Keratinocyte (primary cell): Measurements from ENCODE around the gene NOP9. TPM values are rescaled to one million over a fixed set of nuclear protein-coding genes. Genes with fewer than 3 reads are reported as not detected.

Experiments
- DNase-seq: peaks from one replicate; pipeline ENCODE4 v3.0.0-alpha.2; 2011; ENCODE audit warnings: low read depth, missing footprints, low spot score
- FAIRE-seq: peaks from 2 replicates; lab custom pipeline; 2011; peaks lifted over from hg19 to GRCh38; lab: Jason Lieb, UNC
- H2AFZ ChIP-seq: 2 replicates; pipeline ENCODE4 v1.6.0; 2012; ENCODE audit warnings: low read length, control low read depth, inconsistent platforms; ENCODE audit not compliant: control insufficient read depth
- H3K27ac ChIP-seq: 2 replicates; pipeline ENCODE4 v1.5.1; 2011; ENCODE audit warnings: low read length; ENCODE audit not compliant: control insufficient read depth, insufficient read depth
- H3K27me3 ChIP-seq: 3 replicates; pipeline ENCODE4 v1.6.0; 2011; ENCODE audit warnings: low read length; ENCODE audit not compliant: control insufficient read depth, insufficient read depth; ENCODE audit errors: extremely low read depth
- H3K36me3 ChIP-seq, 2 experiments: 2 replicates in 1 of 2; 3 replicates in 1 of 2; pipeline ENCODE4 v1.5.1; 2011; ENCODE audit warnings: low read length in 2 of 2, mild to moderate bottlenecking in 1 of 2; ENCODE audit not compliant: control insufficient read depth in 2 of 2, insufficient read depth in 2 of 2; ENCODE audit errors: extremely low read depth in 1 of 2
- H3K4me1 ChIP-seq: 3 replicates; pipeline ENCODE4 v1.5.1; 2011; ENCODE audit warnings: low read length; ENCODE audit not compliant: control insufficient read depth, insufficient read depth; ENCODE audit errors: extremely low read depth
- H3K4me2 ChIP-seq: 3 replicates; pipeline ENCODE4 v1.6.0; 2011; ENCODE audit warnings: low read depth, low read length; ENCODE audit not compliant: control insufficient read depth, insufficient read depth; ENCODE audit errors: extremely low read depth
- H3K4me3 ChIP-seq, 3 experiments: fragments of 200-600 bp in 1 of 3; sonication (generic) in 1 of 3; 2 replicates in 2 of 3; 3 replicates in 1 of 3; pipeline ENCODE4 v1.5.1; 2011 to 2016; ENCODE audit warnings: low read length in 3 of 3, mild to moderate bottlenecking in 3 of 3, control low read depth in 2 of 3, inconsistent platforms in 1 of 3, low read depth in 1 of 3, mixed read lengths in 1 of 3, mixed run types in 1 of 3, moderate library complexity in 1 of 3; ENCODE audit not compliant: control insufficient read depth in 2 of 3, insufficient read depth in 2 of 3; ENCODE audit errors: extremely low read depth in 1 of 3
- H3K79me2 ChIP-seq: 2 replicates; pipeline ENCODE4 v1.6.0; 2012; ENCODE audit warnings: low read length; ENCODE audit not compliant: control insufficient read depth, insufficient read depth
- H3K9ac ChIP-seq: 3 replicates; pipeline ENCODE4 v1.6.0; 2011; ENCODE audit warnings: low read length; ENCODE audit not compliant: control insufficient read depth, insufficient read depth; ENCODE audit errors: extremely low read depth
- H3K9me1 ChIP-seq: 3 replicates; pipeline ENCODE4 v1.6.0; 2011; ENCODE audit warnings: low read length; ENCODE audit not compliant: control insufficient read depth, insufficient read depth; ENCODE audit errors: extremely low read depth
- H3K9me3 ChIP-seq: 2 replicates; pipeline ENCODE4 v1.5.1; 2012; ENCODE audit warnings: low read depth, low read length; ENCODE audit not compliant: control insufficient read depth
- H4K20me1 ChIP-seq: 3 replicates; pipeline ENCODE4 v1.6.0; 2011; ENCODE audit warnings: low read length; ENCODE audit not compliant: control insufficient read depth, insufficient read depth; ENCODE audit errors: extremely low read depth
- EZH2 ChIP-seq: IDR thresholded peaks from one replicate; pipeline ENCODE4 v1.6.1; 2012; ENCODE audit warnings: inconsistent platforms, mild to moderate bottlenecking, low read length, moderate library complexity
- dilution Hi-C: fragments of 300-500 bp; cut with MboI; formaldehyde crosslinking; loops from one replicate; pipeline ENCODE4 v1.7.0; 2020; ENCODE audit warnings: low sequenced_read_pairs; ENCODE audit not compliant: extremely low pct_ligation_motif_present
- polyA plus RNA-seq, 5 experiments: library from polyadenylated mRNA; depleted of rRNA in 3 of 5; stranded (reverse) in 3 of 5; stranded (forward) in 1 of 5; unstranded in 1 of 5; fragments of >200 nt; gene quantifications; 1 replicate in 1 of 5; 2 replicates in 3 of 5; 3 replicates in 1 of 5; pipeline versions ENCODE4 v1.2.1 to v1.2.3, GENCODE V29; 2011 to 2012; ENCODE audit warnings: missing spikeins in 2 of 5, low read depth in 1 of 5, low replicate concordance in 1 of 5
- TF ChIP-seq, protein P1 (sequence below), 3 experiments: IDR thresholded peaks in 1 of 3; conservative IDR thresholded peaks in 1 of 3; optimal IDR thresholded peaks in 1 of 3; 2 replicates in 2 of 3; 3 replicates in 1 of 3; pipeline versions ENCODE3 to v1.5.1; 2011; ENCODE audit warnings: low read length in 3 of 3, mild to moderate bottlenecking in 3 of 3, moderate library complexity in 2 of 3, control low read depth in 1 of 3, inconsistent platforms in 1 of 3; ENCODE audit not compliant: insufficient read depth in 2 of 3; ENCODE audit errors: extremely low read depth in 1 of 3

NOP9 gene
- polyA plus RNA-seq, 1 donor (not counting 4 experiments of a cell fraction or from before 2014, with no cell fraction given) = 19.9 TPM

- Histone ChIP-seq H3K4me3 (no peak overlapping the region), H3K4me2 (no peak overlapping the region), H3K36me3 (no peaks in the 10 kb centered on the region), H3K9me1 (no peaks in the 10 kb centered on the region), H3K4me1 (peaks cover 22% of the 10 kb centered on the region), H3K9ac (no peak overlapping the region), H3K79me2 (no peaks in the 10 kb centered on the region), H3K27ac (no peak overlapping the region), H4K20me1 (no peaks in the 10 kb centered on the region), H3K9me3 (no peaks in the 10 kb centered on the region), H3K27me3 (peaks cover 13% of the 10 kb centered on the region), H2AFZ (no peak overlapping the region)
- no peak for DNase-seq
- no peak for FAIRE-seq
- TF ChIP-seq, protein P1, sequence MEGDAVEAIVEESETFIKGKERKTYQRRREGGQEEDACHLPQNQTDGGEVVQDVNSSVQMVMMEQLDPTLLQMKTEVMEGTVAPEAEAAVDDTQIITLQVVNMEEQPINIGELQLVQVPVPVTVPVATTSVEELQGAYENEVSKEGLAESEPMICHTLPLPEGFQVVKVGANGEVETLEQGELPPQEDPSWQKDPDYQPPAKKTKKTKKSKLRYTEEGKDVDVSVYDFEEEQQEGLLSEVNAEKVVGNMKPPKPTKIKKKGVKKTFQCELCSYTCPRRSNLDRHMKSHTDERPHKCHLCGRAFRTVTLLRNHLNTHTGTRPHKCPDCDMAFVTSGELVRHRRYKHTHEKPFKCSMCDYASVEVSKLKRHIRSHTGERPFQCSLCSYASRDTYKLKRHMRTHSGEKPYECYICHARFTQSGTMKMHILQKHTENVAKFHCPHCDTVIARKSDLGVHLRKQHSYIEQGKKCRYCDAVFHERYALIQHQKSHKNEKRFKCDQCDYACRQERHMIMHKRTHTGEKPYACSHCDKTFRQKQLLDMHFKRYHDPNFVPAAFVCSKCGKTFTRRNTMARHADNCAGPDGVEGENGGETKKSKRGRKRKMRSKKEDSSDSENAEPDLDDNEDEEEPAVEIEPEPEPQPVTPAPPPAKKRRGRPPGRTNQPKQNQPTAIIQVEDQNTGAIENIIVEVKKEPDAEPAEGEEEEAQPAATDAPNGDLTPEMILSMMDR (optimal IDR thresholded peaks at IDR 0.05 in 1 of 3, IDR thresholded peaks at IDR 0.05 in 1 of 3, conservative IDR thresholded peaks at IDR 0.05 in 1 of 3; ENCODE audit: extremely low read depth in 1 of 3, insufficient read depth in 2 of 3, low read length in 3 of 3) = no peak
- no peak for TF ChIP-seq EZH2
- dilution Hi-C loops = no loop called here
Observed at GRCh38 chr14:24330973-24331674, 31.5 kb downstream of the NOP9 start.

DNA sequence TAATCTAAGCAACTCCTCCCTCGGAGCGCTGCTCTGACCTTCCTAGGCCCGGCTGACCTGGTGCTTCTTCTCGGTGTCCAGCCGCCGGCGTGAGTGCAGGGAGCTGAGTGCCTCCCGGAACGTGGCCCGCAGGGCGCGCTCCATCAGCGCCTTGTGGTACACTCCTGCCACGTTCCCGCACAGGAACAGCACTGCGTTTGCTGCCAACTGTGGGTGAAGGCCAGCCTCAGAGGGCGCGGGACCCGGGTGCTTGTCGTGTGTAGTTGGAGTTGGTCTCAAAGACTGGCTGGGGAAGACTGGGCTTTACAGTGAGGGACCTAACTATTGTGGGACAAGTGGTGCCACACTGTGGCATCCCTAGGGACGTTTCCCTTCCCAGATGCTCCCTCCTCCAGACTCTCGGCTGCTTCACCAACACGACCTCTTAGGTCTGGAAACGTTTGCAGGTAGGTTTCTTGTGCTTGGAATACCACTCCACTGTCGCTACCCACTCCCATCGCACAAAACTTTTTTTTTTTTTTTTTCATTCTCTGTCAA lies 32.1 kb downstream of the NOP9 start:
- TF ChIP-seq EZH2 = no peak
- TF ChIP-seq, protein P1 (optimal IDR thresholded peaks at IDR 0.05 in 1 of 3, IDR thresholded peaks at IDR 0.05 in 1 of 3, conservative IDR thresholded peaks at IDR 0.05 in 1 of 3; ENCODE audit: extremely low read depth in 1 of 3, insufficient read depth in 2 of 3, low read length in 3 of 3) = peak in 1 of 3 experiments; percentile 8
- Histone ChIP-seq H3K9me3 (no peaks in the 10 kb centered on the region), H3K4me1 (peaks cover 22% of the 10 kb centered on the region), H3K27ac (no peak overlapping the region), H3K79me2 (no peaks in the 10 kb centered on the region), H3K9ac (no peak overlapping the region), H4K20me1 (no peaks in the 10 kb centered on the region), H3K27me3 (peaks cover 13% of the 10 kb centered on the region), H3K9me1 (no peaks in the 10 kb centered on the region), H3K36me3 (peaks cover 0 to 2% of the 10 kb centered on the region in 2 experiments), H3K4me2 (peak overlapping the region; percentile 52), H2AFZ (no peak overlapping the region), H3K4me3 (peak overlapping the region in 1 of 3 experiments; percentile 15)
- dilution Hi-C loops = no loop called here
- DNase-seq = no peak
- FAIRE-seq = no peak
